ENCODE data around the gene TUBGCP3.

Gene TUBGCP3

DNA sequence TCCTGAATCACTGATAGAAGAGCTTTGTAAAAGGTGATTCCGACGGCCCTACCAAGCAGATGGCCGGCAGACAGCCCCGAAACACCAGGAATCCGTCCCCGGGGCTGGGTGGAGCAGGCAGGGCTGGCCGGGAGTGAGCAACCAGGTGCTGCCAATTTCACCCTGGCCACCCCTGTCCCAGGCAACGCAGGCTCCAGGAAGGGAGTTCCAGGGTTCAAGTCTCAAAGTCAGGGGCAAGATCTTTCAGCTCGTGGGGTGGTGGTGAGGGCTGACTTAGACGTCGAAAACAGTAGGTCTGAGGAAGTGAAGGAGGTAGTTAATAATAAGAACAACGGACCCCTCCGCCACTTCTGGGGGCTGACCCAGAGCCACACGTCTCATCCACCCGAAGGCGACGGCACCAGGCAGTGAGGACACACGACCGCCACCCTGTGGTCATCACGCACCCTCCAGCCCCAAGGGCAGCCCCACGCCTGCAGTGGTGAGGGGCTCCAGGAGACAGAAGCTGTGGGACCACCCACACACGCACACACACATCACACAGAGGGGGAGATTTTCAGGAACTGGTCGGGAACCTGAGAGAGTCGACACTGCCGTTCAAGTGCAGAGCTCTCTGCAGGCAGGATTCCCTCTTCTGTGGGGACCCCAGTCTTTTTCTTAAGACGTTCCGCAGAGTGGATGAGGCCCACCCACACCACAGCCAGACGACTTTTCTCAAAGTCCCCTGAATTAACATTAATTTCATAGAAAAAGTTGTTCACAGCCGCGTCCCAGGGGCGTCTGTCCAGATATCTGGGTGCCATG lies 144.6 kb downstream of the TUBGCP3 start:
- DNase-seq (ENCODE audit: low read depth in 1 of 2, low spot score in 1 of 2) = no peak

DNA sequence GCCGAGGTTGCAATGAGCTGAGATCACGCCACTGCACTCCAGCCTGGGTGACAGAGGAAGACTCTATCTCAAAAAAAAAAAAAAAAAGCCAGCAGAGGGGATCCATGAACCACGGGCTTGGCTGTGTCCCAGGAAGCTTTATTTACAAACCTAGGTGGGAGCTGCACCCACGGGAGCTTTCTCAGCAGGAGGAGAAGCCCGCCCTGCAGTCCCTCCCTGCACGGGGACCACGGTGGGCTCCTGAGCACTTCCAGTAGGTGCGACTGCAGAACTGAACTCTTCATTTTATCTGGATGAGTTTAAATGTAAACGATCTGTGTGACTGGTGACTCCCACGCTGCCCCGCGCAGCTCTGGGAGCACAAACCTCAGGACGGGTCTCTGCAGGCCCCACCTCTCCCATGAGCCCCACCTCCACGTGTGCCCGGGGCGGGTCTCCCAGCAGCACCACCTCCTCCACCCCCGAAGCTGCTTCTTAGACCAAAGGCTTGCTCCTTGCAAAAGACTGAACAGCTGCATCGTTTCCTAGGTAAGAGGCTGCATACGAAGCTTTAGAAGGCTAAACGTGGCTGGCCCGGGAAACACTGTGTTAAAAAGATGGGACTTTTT lies 145.4 kb downstream of the TUBGCP3 start:
- no peak for DNase-seq (ENCODE audit: low read depth in 1 of 2, low spot score in 1 of 2)

DNA sequence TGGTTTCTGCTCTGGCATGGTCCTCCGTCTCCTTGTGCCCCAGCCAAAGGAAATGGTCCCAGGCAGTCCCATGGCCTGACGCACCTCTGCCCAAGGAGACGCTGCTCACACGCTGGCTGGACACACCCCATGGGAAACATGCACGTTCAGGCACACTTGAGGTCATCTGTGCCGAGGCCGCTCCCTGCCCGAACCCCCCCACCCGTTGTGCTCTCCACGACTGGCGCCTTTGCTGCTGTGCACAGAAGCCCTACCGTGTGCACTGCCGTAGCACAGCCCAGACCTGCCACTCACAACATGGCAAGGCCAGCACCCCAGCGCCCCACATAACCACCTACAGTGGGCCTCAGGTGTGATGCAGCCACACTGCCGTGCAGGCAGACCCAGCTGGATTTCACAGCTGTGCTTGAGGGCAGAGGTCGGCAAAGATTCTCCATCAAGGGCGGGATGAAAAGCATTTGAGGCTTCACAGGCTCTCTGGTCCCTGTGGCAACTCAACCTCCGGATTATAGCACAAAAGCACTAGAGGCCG lies 146.1 kb downstream of the TUBGCP3 start:
- DNase-seq (ENCODE audit: low read depth in 1 of 2, low spot score in 1 of 2) = no peak

DNA sequence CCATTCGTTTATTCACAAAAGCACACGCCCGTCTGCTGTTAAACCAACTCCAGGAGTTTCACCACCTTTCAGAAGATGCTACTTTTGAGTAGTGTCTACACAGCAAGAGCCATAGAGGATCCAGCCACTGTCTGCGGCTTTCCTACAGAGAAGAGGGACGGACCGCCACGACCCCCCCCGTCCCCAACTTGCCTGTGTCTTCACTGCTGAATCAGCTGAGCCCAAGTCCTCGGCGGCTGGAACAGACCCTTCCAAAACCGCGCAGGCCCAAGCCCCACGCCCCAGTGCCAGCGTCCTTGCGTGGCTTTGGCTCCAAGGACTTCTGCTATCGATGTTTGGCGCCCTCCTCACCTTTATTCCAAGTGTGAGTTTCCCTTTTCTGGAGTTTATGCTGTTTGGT lies 146.7 kb downstream of the TUBGCP3 start:
- DNase-seq (ENCODE audit: low read depth in 1 of 2, low spot score in 1 of 2) = no peak

DNA sequence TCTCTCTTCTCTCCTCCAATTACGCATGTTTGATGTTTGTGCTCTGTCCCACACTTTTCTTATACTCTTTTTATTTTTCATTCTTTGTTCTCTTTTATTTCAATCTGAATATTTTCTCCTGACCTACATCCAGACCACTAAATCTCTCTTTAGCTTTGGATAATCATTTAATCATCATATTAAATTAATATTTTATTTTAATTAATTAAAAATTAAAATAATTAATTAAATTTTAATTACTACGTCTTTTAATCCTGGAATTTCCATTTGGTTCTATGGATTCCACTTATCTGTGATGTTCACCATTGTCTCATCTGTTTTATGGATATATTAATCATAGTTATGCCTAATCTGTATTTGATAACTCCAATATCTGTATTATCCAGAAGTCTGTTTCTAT lies 149.4 kb downstream of the TUBGCP3 start:
- no peak for DNase-seq (ENCODE audit: low read depth in 1 of 2, low spot score in 1 of 2)

DNA sequence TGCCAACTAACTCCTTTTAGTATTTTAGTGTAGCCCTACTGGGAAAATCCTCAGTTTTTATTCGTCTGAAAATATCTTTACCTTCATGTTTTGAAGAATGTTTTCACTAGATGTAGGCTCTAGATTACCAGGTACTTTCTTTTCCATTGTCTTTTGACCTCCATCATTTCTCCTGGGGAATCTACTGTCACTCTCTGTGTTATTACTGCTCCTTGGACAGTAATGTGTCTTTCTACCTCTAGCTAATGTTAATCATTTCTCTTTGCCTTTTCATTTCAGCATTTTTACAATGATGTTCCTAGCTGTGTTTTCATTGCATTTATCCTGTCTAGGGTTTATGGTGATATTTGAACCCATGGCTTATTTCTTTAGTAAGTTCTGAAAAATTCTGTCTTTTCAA lies 149.9 kb downstream of the TUBGCP3 start:
- no peak for DNase-seq (ENCODE audit: low read depth in 1 of 2, low spot score in 1 of 2)

DNA sequence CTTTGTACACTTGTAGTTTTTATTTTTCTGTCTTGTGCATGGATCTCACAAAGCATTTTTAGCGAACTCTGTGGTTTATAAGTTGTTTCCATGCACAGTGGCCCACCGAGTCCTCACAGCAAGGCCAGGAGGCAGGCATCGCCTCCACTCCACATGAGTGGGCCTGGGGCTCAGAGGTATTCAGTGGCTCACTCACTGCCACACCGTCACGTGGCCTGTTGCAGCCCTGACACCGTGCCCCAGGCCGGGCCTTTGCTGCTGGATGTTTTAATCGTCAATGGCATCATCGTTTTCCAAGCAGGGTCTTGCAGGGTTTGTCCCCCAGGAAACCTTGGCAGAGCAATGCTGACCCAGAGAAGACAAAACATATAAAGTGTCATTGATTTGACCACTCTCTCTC lies 152.0 kb downstream of the TUBGCP3 start:
- no peak for DNase-seq (ENCODE audit: low read depth in 1 of 2, low spot score in 1 of 2)

Measured in activated CD4-positive, alpha-beta T cell treated with anti-CD3 and anti-CD28 coated beads, Interleukin-2, amount 50 U/mL, for 24 hours (primary cell).